Neuron (in vitro differentiated cells): ENCODE results near the gene DPEP2NB.

Source experiments
- H2AFZ ChIP-seq: one replicate; pipeline ENCODE4 v1.6.1; 2013; ENCODE audit warnings: low read depth, mild to moderate bottlenecking, inconsistent platforms, low read length, moderate library complexity
- H3K27me3 ChIP-seq: one replicate; pipeline ENCODE4 v1.6.1; 2013; ENCODE audit warnings: low read length; ENCODE audit not compliant: insufficient read depth
- H3K36me3 ChIP-seq: one replicate; pipeline ENCODE4 v1.6.1; 2013; ENCODE audit warnings: low read length; ENCODE audit not compliant: insufficient read depth
- H3K4me1 ChIP-seq: one replicate; pipeline ENCODE4 v1.6.1; 2013; ENCODE audit warnings: low read length; ENCODE audit not compliant: insufficient read depth
- H3K4me3 ChIP-seq: 2 replicates; pipeline ENCODE4 v1.5.1; 2013; ENCODE audit warnings: mild to moderate bottlenecking, low read length, moderate library complexity
- H3K9me3 ChIP-seq: one replicate; pipeline ENCODE4 v1.6.1; 2013; ENCODE audit warnings: low read length

The DPEP2NB gene

DNA sequence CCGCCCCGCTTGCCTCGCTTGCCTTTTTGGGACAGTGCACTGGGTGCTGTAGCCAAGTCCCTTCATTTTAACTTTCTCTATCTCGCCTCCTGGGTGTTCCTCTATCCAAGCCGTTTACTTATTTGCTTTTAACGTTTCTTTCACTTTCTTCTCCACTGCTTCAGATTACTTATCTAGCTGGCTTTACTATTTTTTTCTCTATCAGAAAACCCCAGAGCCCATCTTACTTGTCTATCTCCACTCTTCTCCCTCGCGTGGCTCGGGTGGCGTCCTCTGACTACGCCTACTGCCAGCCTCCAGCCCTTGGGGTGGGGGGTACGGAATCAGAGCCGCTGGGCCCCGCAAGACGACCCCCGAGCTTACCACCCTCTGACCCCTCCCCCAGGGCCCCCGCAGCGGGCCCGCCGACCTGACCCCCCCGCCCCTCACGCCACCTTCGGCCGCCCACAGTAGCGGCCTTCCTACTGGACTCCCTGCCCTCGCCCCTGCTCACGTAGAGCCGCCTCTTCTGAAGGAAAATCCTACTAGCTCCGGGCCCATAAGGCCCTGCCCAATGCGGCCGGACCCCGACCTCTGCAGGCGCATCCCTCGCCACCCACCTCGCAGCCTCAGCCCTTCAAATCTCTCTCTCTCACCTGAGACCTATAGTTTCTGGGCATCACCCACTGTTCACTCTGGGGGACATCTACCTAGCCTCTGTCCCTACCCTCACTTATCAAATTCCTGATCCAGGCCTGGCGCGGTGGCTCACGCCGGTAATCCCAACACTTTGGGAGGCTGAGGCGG, 46.3 kb downstream of the DPEP2NB start:
- Histone ChIP-seq H2AFZ (peak overlapping the region; percentile 53), H3K4me3 (peak overlapping the region; percentile 56), H3K27me3 (no peaks in the 10 kb centered on the region), H3K4me1 (peaks cover 23% of the 10 kb centered on the region), H3K9me3 (no peaks in the 10 kb centered on the region), H3K36me3 (no peaks in the 10 kb centered on the region)

GRCh38 chr16:67968400-67969253, 47.1 kb downstream of the DPEP2NB start, which contains the start of gene SLC12A4:
TSS of gene SLC12A4 (minus strand) at chr16:67968637. CDS start at chr16:67968553, 84 bp downstream.
- H3K27me3 ChIP-seq, result no peaks in the 10 kb centered on the region
- peaks cover 23% of the 10 kb centered on the region for H3K4me1 ChIP-seq
- no peaks in the 10 kb centered on the region for H3K36me3 ChIP-seq
- peak within 1 kb of the TSS; percentile 56 for H3K4me3 ChIP-seq
- peak within 1 kb of the TSS; percentile 53 for H2AFZ ChIP-seq
- H3K9me3 ChIP-seq, result no peaks in the 10 kb centered on the region

DNA sequence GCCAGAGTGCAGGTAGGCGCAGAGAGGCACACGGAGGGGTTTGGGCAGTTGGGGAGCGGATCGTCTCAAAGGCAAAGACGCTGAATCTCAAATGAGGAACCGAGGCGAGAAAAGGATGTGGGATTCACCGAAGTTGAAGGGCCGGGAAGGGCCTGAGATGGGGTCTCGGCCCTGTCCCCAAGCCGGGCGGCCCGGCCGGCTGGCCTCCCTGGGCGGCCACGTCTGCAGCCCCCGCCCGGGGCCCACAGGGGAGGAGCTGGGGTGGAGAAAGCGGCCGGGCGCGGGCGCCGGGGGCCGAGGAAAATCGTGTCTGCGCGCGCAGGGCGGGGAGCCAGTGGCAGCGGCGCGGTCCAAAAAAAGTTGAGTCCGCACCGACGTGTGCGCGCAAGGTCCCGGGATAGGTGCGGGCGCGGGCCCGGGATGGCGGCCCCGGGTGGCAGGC, 47.7 kb downstream of the DPEP2NB start:
- Histone ChIP-seq H3K36me3 (no peaks in the 10 kb centered on the region), H3K9me3 (no peaks in the 10 kb centered on the region), H2AFZ (peak overlapping the region; percentile 53), H3K4me1 (peaks cover 23% of the 10 kb centered on the region), H3K27me3 (no peaks in the 10 kb centered on the region), H3K4me3 (peak overlapping the region; percentile 56)

DNA sequence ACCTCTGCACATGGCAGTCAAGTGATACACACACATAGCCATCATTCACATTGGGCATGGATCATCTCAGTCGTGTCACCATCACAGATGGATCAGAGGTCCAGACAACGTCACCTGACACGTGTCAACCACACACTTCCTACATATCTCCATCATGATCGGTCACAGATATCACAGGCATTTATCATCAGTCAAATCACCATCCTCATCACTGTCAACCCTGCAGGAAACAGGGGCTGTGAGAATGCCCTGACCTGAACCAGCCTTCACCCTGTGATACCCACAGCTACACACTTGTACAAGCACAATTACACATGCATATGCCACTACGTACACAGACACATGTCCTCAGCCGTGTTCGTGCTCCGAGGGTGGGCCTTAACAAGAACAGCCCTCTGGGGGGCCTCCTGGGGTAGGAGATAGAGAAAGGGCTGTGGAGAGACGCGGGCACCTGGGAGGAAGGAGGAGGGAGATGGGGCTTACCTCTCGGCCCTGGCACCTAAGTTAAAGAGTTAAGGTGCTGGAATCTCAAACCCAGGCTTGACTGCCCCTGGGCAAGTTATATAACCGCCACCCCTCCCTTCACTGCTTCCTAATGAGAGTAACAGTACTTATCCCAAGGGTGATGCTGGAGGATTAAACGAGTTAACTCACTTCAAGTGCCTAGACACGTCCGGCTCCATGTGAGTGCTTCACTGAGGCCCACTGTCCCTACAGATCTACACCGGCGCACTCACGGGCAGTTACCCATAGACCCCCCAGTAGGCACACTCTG, 48.3 kb downstream of the DPEP2NB start:
- Histone ChIP-seq H3K36me3 (no peaks in the 10 kb centered on the region), H3K9me3 (no peaks in the 10 kb centered on the region), H3K27me3 (no peaks in the 10 kb centered on the region), H2AFZ (no peak overlapping the region), H3K4me3 (peak overlapping the region; percentile 56), H3K4me1 (peaks cover 23% of the 10 kb centered on the region)

- H3K27me3 ChIP-seq, result no peaks in the 10 kb centered on the region
- H3K4me1 ChIP-seq, result peaks cover 23% of the 10 kb centered on the region
- H2AFZ ChIP-seq, result no peak overlapping the region
- no peak overlapping the region for H3K4me3 ChIP-seq
- H3K9me3 ChIP-seq, result no peaks in the 10 kb centered on the region
- no peaks in the 10 kb centered on the region for H3K36me3 ChIP-seq
These were observed 49.0 kb downstream of the DPEP2NB start for GRCh38 chr16:67966549-67967182.

DNA sequence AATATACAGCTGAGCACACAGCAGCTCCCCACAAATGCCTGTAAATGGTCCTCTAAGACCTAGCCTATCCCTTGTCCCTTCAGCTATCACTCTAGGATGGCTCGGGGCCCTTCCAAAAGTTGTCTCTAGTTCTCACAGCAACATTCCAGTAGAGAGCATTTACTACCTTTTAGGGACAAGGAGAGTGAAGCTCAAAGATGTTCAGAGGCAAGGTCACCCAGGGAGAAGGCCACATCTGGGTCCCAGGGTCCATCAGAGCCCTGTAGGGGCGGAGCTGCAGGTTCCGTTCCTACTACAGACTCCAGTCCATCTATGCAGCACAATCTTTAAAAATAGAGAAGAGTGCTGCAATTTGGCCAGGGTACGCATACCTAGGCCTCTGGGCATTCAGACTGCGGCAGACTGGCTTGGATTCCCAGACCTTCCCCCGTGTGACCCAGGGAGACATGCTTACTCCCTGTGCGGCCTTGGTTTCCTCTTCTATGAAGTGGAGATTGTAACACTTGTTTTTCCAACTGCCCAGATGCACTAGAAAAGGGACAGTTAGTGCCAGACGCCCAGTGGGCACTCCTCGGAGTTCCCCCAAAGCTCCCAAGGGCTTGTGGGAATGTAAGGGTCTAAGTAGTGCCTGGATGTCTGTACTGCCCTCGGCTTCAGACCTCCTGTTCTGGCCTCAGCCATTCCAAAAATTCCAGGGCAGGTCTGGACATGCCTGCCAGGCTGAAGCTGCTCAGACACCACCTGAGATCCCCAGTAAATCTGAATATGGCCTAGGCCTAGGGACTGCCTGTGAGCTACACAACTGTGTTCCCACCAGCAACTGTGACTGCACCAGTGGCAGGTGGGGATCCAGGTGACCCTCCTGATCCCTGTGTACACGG, 49.8 kb downstream of the DPEP2NB start:
- no peaks in the 10 kb centered on the region for H3K36me3 ChIP-seq
- H3K27me3 ChIP-seq, result no peaks in the 10 kb centered on the region
- H2AFZ ChIP-seq, result no peak overlapping the region
- peaks cover 23% of the 10 kb centered on the region for H3K4me1 ChIP-seq
- H3K4me3 ChIP-seq, result no peak overlapping the region
- no peaks in the 10 kb centered on the region for H3K9me3 ChIP-seq

DNA sequence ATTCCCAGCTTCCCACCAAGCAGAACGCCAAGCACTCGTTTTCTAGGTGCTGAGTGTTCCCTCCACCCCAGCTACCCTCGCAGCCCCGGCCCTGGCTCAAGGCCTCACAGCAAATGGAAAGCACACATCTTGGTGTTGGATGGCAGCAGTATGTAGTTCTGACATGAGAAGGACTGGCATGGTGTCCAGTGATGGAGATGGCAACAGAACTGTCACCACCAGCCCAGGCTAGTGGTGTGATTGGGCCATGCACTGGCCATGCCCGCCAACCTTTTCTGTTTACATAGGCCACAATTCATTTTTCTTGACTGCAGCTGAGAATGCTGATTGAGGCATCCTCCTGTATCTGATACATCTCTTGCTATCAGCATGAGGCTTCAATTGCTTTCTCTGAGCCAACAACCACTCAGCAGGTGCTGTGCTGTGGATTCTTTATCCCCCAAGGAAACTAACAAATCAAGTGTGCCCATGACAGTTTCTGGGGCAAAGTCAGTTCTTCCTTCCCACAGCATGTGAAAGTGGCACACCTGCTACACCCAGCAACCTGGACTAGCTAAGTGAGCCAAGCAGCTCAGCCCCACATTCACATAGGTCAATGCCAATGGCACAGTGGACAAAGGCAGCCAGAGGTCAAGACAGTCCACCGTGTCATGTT, 51.1 kb downstream of the DPEP2NB start:
- H3K36me3 ChIP-seq, result no peaks in the 10 kb centered on the region
- no peak overlapping the region for H2AFZ ChIP-seq
- no peaks in the 10 kb centered on the region for H3K9me3 ChIP-seq
- H3K4me3 ChIP-seq, result no peak overlapping the region
- H3K4me1 ChIP-seq, result peaks cover 23% of the 10 kb centered on the region
- H3K27me3 ChIP-seq, result no peaks in the 10 kb centered on the region

GRCh38 chr16:67963662-67964321, 51.9 kb downstream of the DPEP2NB start:
- Histone ChIP-seq H3K4me1 (peaks cover 19% of the 10 kb centered on the region), H3K27me3 (no peaks in the 10 kb centered on the region), H2AFZ (no peak overlapping the region), H3K4me3 (no peak overlapping the region), H3K36me3 (no peaks in the 10 kb centered on the region), H3K9me3 (no peaks in the 10 kb centered on the region)
